Upper lobe of left lung (tissue), 6 donors: ENCODE measurements around the gene OR6V1. TPM values are rescaled to one million over a fixed set of nuclear protein-coding genes. Genes with fewer than 3 reads are reported as not detected.
A peak's percentile ranks its signal among the peaks of the same experiment; 100 is the strongest.
"Not testable (repeated sequence)": the region's sequence is repeated elsewhere in the genome, so short reads cannot be mapped to it uniquely, and the experiment has no call there.

Experiments
- ATAC-seq, 2 donors: fragments of 200-7000 bp; cut with Tn5 transposase; one replicate each; pipeline ENCODE4 v1.9.1; 2022; ENCODE audit warnings: mild to moderate bottlenecking in 2 of 2, moderate library complexity in 2 of 2; ENCODE audit not compliant: low FRiP score in 2 of 2
- DNase-seq, 2 donors: peaks; one replicate each; pipeline ENCODE4 v3.0.0-alpha.2; 2019 to 2020
- H3K27ac ChIP-seq, 4 donors: fragments of 200-600 bp; sonication (generic); one replicate each; pipeline ENCODE4 v1.5.1; 2016 to 2019
- H3K27me3 ChIP-seq, 4 donors: fragments of 200-600 bp; sonication (generic); one replicate each; pipeline ENCODE4 v1.5.1; 2017 to 2019
- H3K36me3 ChIP-seq, 4 donors: fragments of 200-600 bp; sonication (generic); one replicate each; pipeline ENCODE4 v1.5.1; 2016 to 2019
- H3K4me1 ChIP-seq, 4 donors: fragments of 200-600 bp; sonication (generic); one replicate each; pipeline ENCODE4 v1.5.1; 2018 to 2019
- H3K4me3 ChIP-seq, 4 donors: fragments of 200-600 bp; sonication (generic); one replicate each; pipeline ENCODE4 v1.5.1; 2017 to 2019; ENCODE audit warnings: mild to moderate bottlenecking in 2 of 4, moderate library complexity in 1 of 4
- H3K9me3 ChIP-seq, 4 donors: fragments of 200-600 bp; sonication (generic); one replicate each; pipeline ENCODE4 v1.5.1; 2018 to 2019
- EP300 ChIP-seq, 4 donors: sonication (generic); formaldehyde crosslinking; IDR thresholded peaks; one replicate each; pipeline ENCODE4 v1.5.1; 2017; ENCODE audit warnings: antibody characterized with exemption in 4 of 4, control low read depth in 2 of 4
- POLR2A ChIP-seq, 4 donors: fragments of 450-650 bp; IDR thresholded peaks; one replicate each; pipeline ENCODE4 v1.5.1; 2016 to 2017; ENCODE audit warnings: antibody characterized with exemption in 4 of 4, mild to moderate bottlenecking in 2 of 4
- POLR2AphosphoS5 ChIP-seq, 2 donors: sonication (generic); formaldehyde crosslinking; IDR thresholded peaks; one replicate each; pipeline ENCODE4 v1.5.1; 2017; ENCODE audit warnings: antibody characterized with exemption in 2 of 2
- WGBS, 2 donors: methylation state at CpG; one replicate each; pipeline ENCODE4 v1.1.5; 2017 to 2018; 5-methylcytosine and 5-hydroxymethylcytosine counted together
- total RNA-seq, 6 donors: library from RNA; depleted of rRNA in 4 of 6; stranded (reverse); fragments of >200 nt in 4 of 6; gene quantifications; one replicate each; pipeline versions ENCODE4 v1.1.0 to v1.2.1, GENCODE V29; 2016 to 2021
- TF ChIP-seq, protein P1 (sequence below), 6 experiments: fragments of 450-650 bp in 4 of 6; fragments of 200-600 bp in 2 of 6; sonication (generic) in 2 of 6; IDR thresholded peaks; one replicate each; pipeline ENCODE4 v1.5.1; 2016 to 2019; ENCODE audit warnings: antibody characterized with exemption in 6 of 6
- donor health status: DM: no; HTN: no; CAD: no; lungs with moderate emphysema.
- donor health status: DM: no; HTN: yes; CAD: no; lungs with severe emphysema.

The OR6V1 gene
- total RNA-seq, 6 donors from 2014 or later, result not detected

DNA sequence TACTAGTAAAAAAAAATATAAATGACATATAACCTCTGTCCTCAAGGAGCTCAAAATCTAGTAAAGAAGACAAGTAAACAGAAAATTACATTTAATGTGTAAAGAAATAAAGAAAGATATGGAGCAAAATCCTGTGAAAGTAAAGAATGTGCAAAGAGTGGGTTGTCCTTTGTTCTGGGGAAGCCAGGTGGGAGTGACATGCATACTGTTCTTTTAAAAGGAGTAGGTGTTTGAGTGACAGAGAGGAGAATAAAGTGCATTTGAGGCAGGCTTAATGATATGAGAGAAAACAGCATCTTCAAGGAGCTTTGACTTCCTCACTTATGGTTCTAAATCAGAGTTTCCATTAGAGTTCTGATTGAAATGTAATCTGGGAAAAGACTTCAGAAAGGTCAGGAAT is 22.0 kb downstream of the OR6V1 start:
- H3K27me3 ChIP-seq, result no peaks in the 10 kb centered on the region
- no peaks in the 10 kb centered on the region for H3K4me1 ChIP-seq
- no peak overlapping the region for H3K27ac ChIP-seq
- TF ChIP-seq, protein P1, sequence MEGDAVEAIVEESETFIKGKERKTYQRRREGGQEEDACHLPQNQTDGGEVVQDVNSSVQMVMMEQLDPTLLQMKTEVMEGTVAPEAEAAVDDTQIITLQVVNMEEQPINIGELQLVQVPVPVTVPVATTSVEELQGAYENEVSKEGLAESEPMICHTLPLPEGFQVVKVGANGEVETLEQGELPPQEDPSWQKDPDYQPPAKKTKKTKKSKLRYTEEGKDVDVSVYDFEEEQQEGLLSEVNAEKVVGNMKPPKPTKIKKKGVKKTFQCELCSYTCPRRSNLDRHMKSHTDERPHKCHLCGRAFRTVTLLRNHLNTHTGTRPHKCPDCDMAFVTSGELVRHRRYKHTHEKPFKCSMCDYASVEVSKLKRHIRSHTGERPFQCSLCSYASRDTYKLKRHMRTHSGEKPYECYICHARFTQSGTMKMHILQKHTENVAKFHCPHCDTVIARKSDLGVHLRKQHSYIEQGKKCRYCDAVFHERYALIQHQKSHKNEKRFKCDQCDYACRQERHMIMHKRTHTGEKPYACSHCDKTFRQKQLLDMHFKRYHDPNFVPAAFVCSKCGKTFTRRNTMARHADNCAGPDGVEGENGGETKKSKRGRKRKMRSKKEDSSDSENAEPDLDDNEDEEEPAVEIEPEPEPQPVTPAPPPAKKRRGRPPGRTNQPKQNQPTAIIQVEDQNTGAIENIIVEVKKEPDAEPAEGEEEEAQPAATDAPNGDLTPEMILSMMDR (IDR thresholded peaks at IDR 0.05), result no peak
- TF ChIP-seq POLR2A (IDR thresholded peaks at IDR 0.05) (no peak), POLR2AphosphoS5 (IDR thresholded peaks at IDR 0.05) (no peak), EP300 (IDR thresholded peaks at IDR 0.05) (no peak)
- no peaks in the 10 kb centered on the region for H3K36me3 ChIP-seq
- no peaks in the 10 kb centered on the region for H3K9me3 ChIP-seq
- ATAC-seq (no peak), DNase-seq (no peak)
- no peak overlapping the region for H3K4me3 ChIP-seq

DNA sequence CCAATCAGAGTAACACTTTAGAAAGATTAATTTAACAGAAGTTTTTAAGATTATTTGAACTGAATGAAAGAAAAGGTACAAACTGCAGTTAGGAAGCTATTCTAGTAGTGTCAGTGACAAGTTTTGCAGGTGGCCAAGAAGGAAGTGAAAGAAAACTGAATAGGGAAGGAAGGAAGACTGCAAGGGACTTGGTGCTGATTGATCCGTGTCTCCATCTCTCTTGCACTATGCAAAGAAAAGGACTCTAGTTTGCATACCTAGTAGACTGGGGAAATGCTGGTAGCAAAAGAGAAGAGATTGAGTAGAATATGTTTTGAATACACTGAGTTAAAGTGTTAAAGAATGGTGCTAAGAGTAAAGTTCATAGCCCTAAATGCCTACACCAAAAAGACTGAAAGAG is 33.0 kb downstream of the OR6V1 start:
- no peak for DNase-seq
- 36 to 65% methylated on average over 1 of the region's 1 CpG for WGBS, 2 donors
- H3K4me3 ChIP-seq, result no peak overlapping the region
- no peaks in the 10 kb centered on the region for H3K9me3 ChIP-seq
- no peak overlapping the region for H3K27ac ChIP-seq
- ATAC-seq, result no peak
- H3K27me3 ChIP-seq, result no peaks in the 10 kb centered on the region
- H3K36me3 ChIP-seq, result no peaks in the 10 kb centered on the region
- TF ChIP-seq, protein P1 (IDR thresholded peaks at IDR 0.05), result no peak
- TF ChIP-seq EP300 (IDR thresholded peaks at IDR 0.05) (no peak), POLR2A (IDR thresholded peaks at IDR 0.05) (no peak), POLR2AphosphoS5 (IDR thresholded peaks at IDR 0.05) (no peak)
- H3K4me1 ChIP-seq, result no peaks in the 10 kb centered on the region

DNA sequence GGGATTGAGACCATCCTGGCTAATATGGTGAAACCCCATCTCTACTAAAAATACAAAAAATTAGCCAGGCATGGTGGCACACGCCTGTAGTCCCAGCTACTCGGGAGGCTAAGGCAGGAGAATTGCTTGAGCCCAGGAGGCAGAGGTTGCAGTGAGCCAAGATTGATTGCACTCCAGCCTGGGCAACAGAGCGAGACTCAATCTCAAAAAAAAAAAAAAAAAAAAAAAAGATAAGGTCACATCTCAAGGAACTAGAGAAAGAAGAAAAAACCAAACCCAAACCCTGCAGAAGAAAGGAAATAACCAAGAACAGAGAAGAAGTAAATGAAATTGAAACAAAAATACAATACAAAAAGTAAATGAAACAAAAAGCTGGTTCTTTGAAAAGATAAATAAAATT is 33.5 kb downstream of the OR6V1 start:
- not testable (repeated sequence) for ATAC-seq, H3K27me3 ChIP-seq, DNase-seq, H3K4me1 ChIP-seq, H3K36me3 ChIP-seq, H3K27ac ChIP-seq, H3K4me3 ChIP-seq, H3K9me3 ChIP-seq
- WGBS, 2 donors, result 85 to 87% methylated on average over 3 of the region's 3 CpGs

DNA sequence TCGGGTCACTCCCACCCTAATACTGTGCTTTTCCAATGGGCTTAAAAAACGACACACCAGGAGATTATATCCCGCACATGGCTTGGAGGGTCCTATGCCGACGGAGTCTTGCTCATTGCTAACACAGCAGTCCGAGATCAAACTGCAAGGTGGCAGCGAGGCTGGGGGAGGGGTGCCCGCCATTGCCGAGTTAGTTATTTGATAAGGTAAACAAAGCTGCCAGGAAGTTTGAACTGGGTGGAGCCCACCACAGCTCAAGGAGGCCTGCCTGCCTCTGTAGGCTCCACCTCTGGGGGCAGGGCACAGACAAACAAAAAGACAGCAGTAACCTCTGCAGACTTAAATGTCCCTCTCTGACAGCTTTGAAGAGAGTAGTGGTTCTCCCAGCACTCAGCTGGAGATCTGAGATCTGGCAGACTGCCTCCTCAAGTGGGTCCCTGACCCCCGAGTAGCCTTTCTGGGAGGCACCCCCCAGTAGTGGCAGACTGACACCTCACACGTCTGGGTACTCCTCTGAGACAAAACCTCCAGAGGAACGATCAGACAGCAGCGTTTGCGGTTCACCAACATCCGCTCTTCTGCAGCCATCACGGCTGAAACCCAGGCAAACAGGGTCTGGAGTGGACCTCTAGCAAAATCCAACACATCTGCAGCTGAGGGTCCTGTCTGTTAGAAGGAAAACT is 36.5 kb downstream of the OR6V1 start:
- not testable (repeated sequence) for H3K9me3 ChIP-seq, H3K4me1 ChIP-seq, H3K4me3 ChIP-seq, H3K27ac ChIP-seq, ATAC-seq, H3K27me3 ChIP-seq, H3K36me3 ChIP-seq
- WGBS, 2 donors, result 89 to 90% methylated on average over 9 to 16 of the region's 16 CpGs
- DNase-seq, result peak in 1 of 2 donors; percentile 22

DNA sequence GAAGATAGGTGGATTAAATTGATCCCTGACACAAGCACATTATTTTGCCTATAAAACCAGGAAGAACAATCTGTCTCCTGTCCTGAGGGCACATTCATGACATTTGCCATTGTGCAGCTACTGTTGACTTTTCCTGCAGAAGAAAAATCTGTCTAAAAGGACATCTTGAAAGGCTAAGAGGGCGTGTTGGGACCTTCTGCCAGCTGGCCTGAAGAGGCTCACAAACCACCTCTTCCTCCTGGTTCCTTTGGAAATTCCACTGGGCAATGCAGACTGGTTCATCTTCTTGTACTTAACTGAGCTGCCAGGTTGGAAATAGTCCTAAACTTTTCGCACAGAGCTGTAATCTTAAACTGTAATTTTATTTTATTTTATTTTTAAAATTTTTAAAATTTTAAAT is 44.0 kb downstream of the OR6V1 start:
- TF ChIP-seq, protein P1 (IDR thresholded peaks at IDR 0.05), result no peak
- TF ChIP-seq POLR2AphosphoS5 (IDR thresholded peaks at IDR 0.05) (no peak), EP300 (IDR thresholded peaks at IDR 0.05) (no peak), POLR2A (IDR thresholded peaks at IDR 0.05) (no peak)
- Histone ChIP-seq H3K4me3 (no peak overlapping the region), H3K9me3 (peaks cover 3 to 15% (median 11%) of the 10 kb centered on the region in 4 donors), H3K27me3 (no peaks in the 10 kb centered on the region), H3K4me1 (no peaks in the 10 kb centered on the region), H3K27ac (no peak overlapping the region), H3K36me3 (no peaks in the 10 kb centered on the region)
- no peak for DNase-seq
- no peak for ATAC-seq
- 75 to 79% methylated on average over 2 of the region's 2 CpGs for WGBS, 2 donors

DNA sequence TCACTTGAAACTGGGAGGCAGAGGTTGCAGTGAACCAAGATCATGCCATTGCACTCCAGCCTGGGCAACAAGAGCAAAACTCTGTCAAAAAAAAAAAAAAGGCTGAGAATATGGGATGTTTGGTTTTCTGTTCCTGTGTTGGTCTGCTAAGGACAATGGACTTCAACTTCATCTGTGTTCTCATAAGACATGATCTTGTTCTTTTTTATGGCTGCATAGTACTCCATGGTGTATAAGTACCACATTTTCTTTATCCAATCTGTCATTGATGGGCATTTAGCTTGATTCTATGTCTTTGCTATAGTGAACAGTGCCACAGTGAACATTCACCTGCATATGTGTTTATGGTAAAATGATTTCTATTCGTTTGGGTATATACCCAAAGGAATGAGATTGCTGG is 47.4 kb downstream of the OR6V1 start:
- not testable (repeated sequence) for ATAC-seq

More for the DNA sequence above, 47.4 kb downstream of the OR6V1 start:
- DNase-seq, H3K27me3 ChIP-seq, H3K27ac ChIP-seq, H3K4me1 ChIP-seq, H3K4me3 ChIP-seq, H3K36me3 ChIP-seq: not testable (repeated sequence)
- peaks cover 3 to 15% (median 11%) of the 10 kb centered on the region in 4 donors for H3K9me3 ChIP-seq
- 78 to 95% methylated on average over 1 of the region's 1 CpG for WGBS, 2 donors

Other genes starting within 250 kb of the OR6V1 start
- 10 to 100 TPM in 3 of 6 donors, 1 to 10 TPM in 3; 5.7 to 34.6 (median 10.0) TPM for gene EPHB6, start 197.3 kb upstream of the OR6V1 start, total RNA-seq
- gene TRPV6, start 166.6 kb upstream of the OR6V1 start, total RNA-seq, result 1 to 10 TPM in 2 of 6 donors, under 1 TPM in 4; 0.23 to 1.5 (median 0.68) TPM
- gene TRPV5, start 118.6 kb upstream of the OR6V1 start, total RNA-seq, result not detected
- not detected for gene LLCFC1, start 112.9 kb upstream of the OR6V1 start, total RNA-seq
- 10 to 100 TPM in 1 of 6 donors, 1 to 10 TPM in 3, under 1 TPM in 1, not detected in 1; 0.11 to 13.0 (median 3.1) TPM for gene KEL, start 90.0 kb upstream of the OR6V1 start, total RNA-seq
- gene OR9A2, start 25.2 kb upstream of the OR6V1 start, total RNA-seq, result not detected
- gene PIP, start 79.7 kb downstream of the OR6V1 start, total RNA-seq, result 10 to 100 TPM in 1 of 6 donors, under 1 TPM in 1, not detected in 4; 0.77 to 23.0 TPM
- gene TAS2R39, start 131.1 kb downstream of the OR6V1 start, total RNA-seq, result not detected
- not detected for gene TAS2R40, start 169.7 kb downstream of the OR6V1 start, total RNA-seq
- gene GSTK1, start 211.1 kb downstream of the OR6V1 start, total RNA-seq, result 100 to 1,000 TPM; 140 to 194 (median 158) TPM
- gene TMEM139, start 232.6 kb downstream of the OR6V1 start, total RNA-seq, result 10 to 100 TPM; 13.6 to 52.7 (median 33.0) TPM
- 10 to 100 TPM in 5 of 6 donors, 1 to 10 TPM in 1; 9.1 to 34.8 (median 24.3) TPM for gene CASP2, start 236.0 kb downstream of the OR6V1 start, total RNA-seq